GM18498 (cell line): ENCODE measurements around the gene ZNF384.

Experiments
- ATAC-seq: cut with Tn5 transposase; IDR thresholded peaks from one replicate; pipeline ENCODE4 v1.9.1; 2021; ENCODE audit warnings: mild to moderate bottlenecking, moderate library complexity; ENCODE audit not compliant: unreplicated experiment

The ZNF384 gene

DNA sequence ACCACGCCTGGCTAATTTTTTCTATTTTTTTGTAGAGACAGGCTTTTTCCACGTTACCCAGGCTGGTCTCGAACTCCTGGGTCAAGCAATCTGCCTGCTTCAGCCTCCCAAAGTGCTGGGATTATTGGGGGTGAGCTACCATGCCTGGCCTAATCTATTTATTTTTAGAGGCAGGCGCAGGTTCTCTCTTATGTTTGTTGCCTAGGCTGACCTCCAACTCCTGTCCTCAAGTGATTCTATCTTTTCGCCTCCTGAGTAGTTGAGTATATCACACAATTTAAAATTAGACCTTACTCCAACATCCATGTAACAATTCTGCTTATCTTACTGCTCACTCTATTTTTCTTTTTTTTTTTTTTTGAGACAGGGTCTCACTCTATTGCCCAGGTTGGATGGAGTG lies 35.2 kb downstream of the ZNF384 start:
- ATAC-seq: no peak

- ATAC-seq: no peak
Measured at GRCh38 chr12:6653342-6653741, 35.8 kb downstream of the ZNF384 start.

DNA sequence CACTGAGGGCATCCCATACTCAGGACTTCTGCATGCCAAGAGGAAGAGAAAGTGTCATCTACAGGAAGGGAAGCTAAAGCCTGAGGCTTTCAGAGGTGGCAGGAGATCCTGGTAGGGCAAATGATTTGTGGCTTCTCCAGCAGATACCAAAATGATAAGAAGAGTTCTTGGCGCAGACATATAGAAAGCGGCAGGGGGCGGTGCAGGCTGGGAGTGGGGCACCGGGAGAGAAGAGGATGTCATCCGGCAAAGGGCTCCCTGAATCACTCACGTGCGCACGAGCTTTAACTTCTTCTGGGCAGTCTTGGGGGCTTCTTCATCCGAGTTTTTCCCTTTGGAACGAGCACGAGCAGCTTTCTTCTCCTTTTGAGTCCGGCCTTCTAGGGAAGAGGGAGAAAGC lies 36.8 kb downstream of the ZNF384 start:
- ATAC-seq: no peak

- no peak for ATAC-seq
Measured at GRCh38 chr12:6650832-6651231, 38.3 kb downstream of the ZNF384 start.

GRCh38 chr12:6647083-6647604 lies 42.0 kb downstream of the ZNF384 start, which contains the start of gene ACRBP:
Gene ACRBP (minus strand): TSS chr12:6647432. CDS start chr12:6647366, 66 bp downstream.
- no peak for ATAC-seq

- ATAC-seq: no peak
Measured at GRCh38 chr12:6646276-6647082, 42.7 kb downstream of the ZNF384 start.

DNA sequence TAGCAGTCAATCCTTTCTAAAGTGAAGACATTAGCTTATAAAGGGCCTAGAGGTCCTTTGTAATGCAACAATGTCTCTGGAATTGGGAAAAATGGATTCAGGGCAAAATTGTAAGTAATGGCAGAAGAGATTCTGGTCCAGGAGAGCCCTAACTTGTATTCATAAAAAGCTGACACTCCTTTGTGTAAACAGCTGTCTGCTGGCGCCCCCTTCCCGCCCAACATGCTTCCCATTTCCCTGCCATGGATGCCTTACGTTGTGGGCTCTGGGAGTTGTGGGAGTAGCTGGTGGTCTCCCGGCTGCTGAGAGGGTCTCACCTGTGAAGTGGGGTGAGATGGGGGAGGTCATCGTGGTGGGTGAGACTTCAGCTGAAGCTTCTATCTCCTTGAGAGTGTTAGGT lies 44.3 kb downstream of the ZNF384 start:
- ATAC-seq: no peak

- no peak for ATAC-seq
Measured at GRCh38 chr12:6644257-6644596, 44.9 kb downstream of the ZNF384 start.

GRCh38 chr12:6643569-6644256 lies 45.5 kb downstream of the ZNF384 start:
- ATAC-seq: no peak

GRCh38 chr12:6641131-6641530 lies 48.0 kb downstream of the ZNF384 start:
- no peak for ATAC-seq

DNA sequence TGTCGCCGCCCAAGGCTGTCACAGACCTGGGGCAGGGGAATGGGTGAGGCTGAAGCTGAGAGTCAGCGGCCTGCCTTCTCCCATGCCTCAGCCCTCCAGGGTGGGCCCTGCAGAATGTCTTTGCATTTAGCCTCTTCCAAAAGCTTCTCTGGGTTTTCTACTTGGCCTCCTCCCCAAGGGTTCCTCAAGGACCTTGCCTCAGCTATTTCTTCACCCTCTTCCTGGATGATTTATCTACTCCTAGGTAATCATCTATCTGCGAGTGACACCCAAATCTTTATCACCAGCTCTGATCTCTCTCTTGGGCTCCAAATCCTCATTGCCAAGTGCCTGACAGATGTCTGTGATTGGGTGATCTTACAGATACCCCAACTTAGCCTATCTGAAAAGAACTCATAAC lies 48.7 kb downstream of the ZNF384 start:
- no peak for ATAC-seq

- no peak for ATAC-seq
Measured at GRCh38 chr12:6639151-6639801, 49.9 kb downstream of the ZNF384 start.

- ATAC-seq: no peak
Measured at GRCh38 chr12:6638305-6638704, 50.9 kb downstream of the ZNF384 start.

GRCh38 chr12:6635856-6636531 lies 53.2 kb downstream of the ZNF384 start, which contains the start of gene LPAR5:
Gene LPAR5 (minus strand): TSS chr12:6635959. CDS start chr12:6621248, 14,711 bp downstream.
- peak; percentile 48 for ATAC-seq

DNA sequence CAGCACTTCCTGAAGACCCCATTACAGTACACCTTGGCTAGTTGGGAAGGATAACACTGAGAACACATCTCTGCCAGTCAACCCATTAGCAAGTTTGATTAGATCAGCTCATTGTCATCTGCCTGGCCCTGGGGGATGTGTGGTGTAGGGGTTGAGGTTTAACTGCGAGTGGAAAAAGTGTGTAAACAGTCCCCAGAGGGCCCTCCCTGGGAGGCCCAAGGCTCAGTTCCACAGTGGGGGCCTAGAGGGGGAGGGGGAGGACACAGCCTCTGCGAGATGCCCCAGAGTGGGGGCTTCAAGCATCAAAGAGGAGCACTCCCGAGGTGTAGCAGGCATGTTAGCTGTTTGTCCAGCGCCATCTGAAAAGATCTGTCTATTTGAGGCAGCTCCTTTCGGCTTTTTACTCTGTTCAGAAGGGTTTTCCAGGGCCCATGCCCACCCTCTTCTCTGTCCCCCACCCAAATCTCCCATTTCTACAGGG lies 53.8 kb downstream of the ZNF384 start:
- peak; percentile 42 for ATAC-seq

- peak; percentile 54 for ATAC-seq
Measured at GRCh38 chr12:6632026-6632983, 56.9 kb downstream of the ZNF384 start.

GRCh38 chr12:6631549-6631961 lies 57.6 kb downstream of the ZNF384 start:
- ATAC-seq: no peak

- no peak for ATAC-seq
Measured at GRCh38 chr12:6630736-6631135, 58.4 kb downstream of the ZNF384 start.

GRCh38 chr12:6627616-6628015 lies 61.6 kb downstream of the ZNF384 start:
- peak; percentile 43 for ATAC-seq
